ENCODE data around the gene FOXP1. TPM values are rescaled to one million over a fixed set of nuclear protein-coding genes. Genes with fewer than 3 reads are reported as not detected.
A peak's percentile ranks its signal among the peaks of the same experiment; 100 is the strongest.

Gene FOXP1
- total RNA-seq, 2 experiments from 2014 or later, result 203 to 205 TPM

- DNase-seq, result peak; percentile 49
- H3K27me3 Mint-ChIP-seq, result peaks cover 4% of the 10 kb centered on the region
- H3K36me3 Mint-ChIP-seq, result peaks cover 42% of the 10 kb centered on the region
- peak overlapping the region; percentile 98 for H3K27ac Mint-ChIP-seq
- H3K9me3 Mint-ChIP-seq, result no peaks in the 10 kb centered on the region
- H3K4me1 Mint-ChIP-seq, result peaks cover 57% of the 10 kb centered on the region
- H3K4me3 Mint-ChIP-seq, result peak overlapping the region; percentile 96
Measured at GRCh38 chr3:71581457-71582035, 2.0 kb downstream of the FOXP1 start.

- Mint-ChIP-seq H3K36me3 (peaks cover 42% of the 10 kb centered on the region), H3K4me3 (peak overlapping the region; percentile 96), H3K4me1 (peaks cover 52% of the 10 kb centered on the region), H3K9me3 (no peaks in the 10 kb centered on the region), H3K27me3 (peaks cover 4% of the 10 kb centered on the region), H3K27ac (peak overlapping the region; percentile 98)
- no peak for DNase-seq
Measured at GRCh38 chr3:71580636-71581456, 2.7 kb downstream of the FOXP1 start.

- no peak for DNase-seq
- H3K36me3 Mint-ChIP-seq, result peaks cover 47% of the 10 kb centered on the region
- peaks cover 4% of the 10 kb centered on the region for H3K27me3 Mint-ChIP-seq
- H3K4me3 Mint-ChIP-seq, result peak overlapping the region; percentile 96
- peaks cover 46% of the 10 kb centered on the region for H3K4me1 Mint-ChIP-seq
- peak overlapping the region; percentile 98 for H3K27ac Mint-ChIP-seq
- no peaks in the 10 kb centered on the region for H3K9me3 Mint-ChIP-seq
Measured at GRCh38 chr3:71579935-71580406, 3.6 kb downstream of the FOXP1 start.

- H3K36me3 Mint-ChIP-seq, result peaks cover 47% of the 10 kb centered on the region
- DNase-seq, result no peak
- H3K9me3 Mint-ChIP-seq, result no peaks in the 10 kb centered on the region
- H3K4me3 Mint-ChIP-seq, result peak overlapping the region; percentile 96
- peaks cover 41% of the 10 kb centered on the region for H3K4me1 Mint-ChIP-seq
- peak overlapping the region; percentile 98 for H3K27ac Mint-ChIP-seq
- peaks cover 4% of the 10 kb centered on the region for H3K27me3 Mint-ChIP-seq
Measured at GRCh38 chr3:71579326-71579934, 4.1 kb downstream of the FOXP1 start.

- Mint-ChIP-seq H3K36me3 (peaks cover 42% of the 10 kb centered on the region), H3K27ac (no peak overlapping the region), H3K4me1 (peaks cover 38% of the 10 kb centered on the region), H3K9me3 (no peaks in the 10 kb centered on the region), H3K4me3 (peak overlapping the region; percentile 22), H3K27me3 (peaks cover 4% of the 10 kb centered on the region)
- DNase-seq, result no peak
Measured at GRCh38 chr3:71578054-71578751, 5.3 kb downstream of the FOXP1 start.

GRCh38 chr3:71577011-71577410 lies 6.5 kb downstream of the FOXP1 start:
- H3K36me3 Mint-ChIP-seq, result peaks cover 35% of the 10 kb centered on the region
- DNase-seq, result no peak
- peaks cover 2% of the 10 kb centered on the region for H3K27me3 Mint-ChIP-seq
- no peak overlapping the region for H3K4me3 Mint-ChIP-seq
- H3K4me1 Mint-ChIP-seq, result peaks cover 38% of the 10 kb centered on the region
- no peaks in the 10 kb centered on the region for H3K9me3 Mint-ChIP-seq
- H3K27ac Mint-ChIP-seq, result no peak overlapping the region

GRCh38 chr3:71575433-71575832 lies 8.1 kb downstream of the FOXP1 start:
- Mint-ChIP-seq H3K9me3 (no peaks in the 10 kb centered on the region), H3K36me3 (peaks cover 27% of the 10 kb centered on the region), H3K4me3 (no peak overlapping the region), H3K4me1 (peaks cover 34% of the 10 kb centered on the region), H3K27me3 (no peaks in the 10 kb centered on the region), H3K27ac (no peak overlapping the region)
- DNase-seq, result no peak

- Mint-ChIP-seq H3K4me3 (no peak overlapping the region), H3K9me3 (no peaks in the 10 kb centered on the region), H3K27me3 (no peaks in the 10 kb centered on the region), H3K4me1 (peaks cover 17% of the 10 kb centered on the region), H3K27ac (no peak overlapping the region), H3K36me3 (peaks cover 23% of the 10 kb centered on the region)
- no peak for DNase-seq
Measured at GRCh38 chr3:71573181-71573580, 10.3 kb downstream of the FOXP1 start.

- H3K36me3 Mint-ChIP-seq, result peaks cover 31% of the 10 kb centered on the region
- no peaks in the 10 kb centered on the region for H3K9me3 Mint-ChIP-seq
- H3K4me3 Mint-ChIP-seq, result no peak overlapping the region
- H3K4me1 Mint-ChIP-seq, result peaks cover 4% of the 10 kb centered on the region
- DNase-seq, result no peak
- no peaks in the 10 kb centered on the region for H3K27me3 Mint-ChIP-seq
- H3K27ac Mint-ChIP-seq, result no peak overlapping the region
Measured at GRCh38 chr3:71570546-71570945, 13.0 kb downstream of the FOXP1 start.

- no peak for DNase-seq
- no peak overlapping the region for H3K4me3 Mint-ChIP-seq
- peaks cover 4% of the 10 kb centered on the region for H3K4me1 Mint-ChIP-seq
- no peaks in the 10 kb centered on the region for H3K27me3 Mint-ChIP-seq
- H3K36me3 Mint-ChIP-seq, result peaks cover 38% of the 10 kb centered on the region
- H3K27ac Mint-ChIP-seq, result no peak overlapping the region
- H3K9me3 Mint-ChIP-seq, result no peaks in the 10 kb centered on the region
Measured at GRCh38 chr3:71568207-71568606, 15.3 kb downstream of the FOXP1 start.

GRCh38 chr3:71566776-71567175 lies 16.8 kb downstream of the FOXP1 start:
- peaks cover 39% of the 10 kb centered on the region for H3K36me3 Mint-ChIP-seq
- no peak for DNase-seq
- no peaks in the 10 kb centered on the region for H3K27me3 Mint-ChIP-seq
- peaks cover 4% of the 10 kb centered on the region for H3K4me1 Mint-ChIP-seq
- H3K27ac Mint-ChIP-seq, result no peak overlapping the region
- H3K9me3 Mint-ChIP-seq, result no peaks in the 10 kb centered on the region
- no peak overlapping the region for H3K4me3 Mint-ChIP-seq

GRCh38 chr3:71565976-71566375 lies 17.6 kb downstream of the FOXP1 start:
- no peaks in the 10 kb centered on the region for H3K27me3 Mint-ChIP-seq
- H3K4me1 Mint-ChIP-seq, result peaks cover 4% of the 10 kb centered on the region
- DNase-seq, result no peak
- no peak overlapping the region for H3K27ac Mint-ChIP-seq
- H3K4me3 Mint-ChIP-seq, result no peak overlapping the region
- H3K36me3 Mint-ChIP-seq, result peaks cover 42% of the 10 kb centered on the region
- no peaks in the 10 kb centered on the region for H3K9me3 Mint-ChIP-seq

GRCh38 chr3:71565316-71565715 lies 18.2 kb downstream of the FOXP1 start:
- Mint-ChIP-seq H3K9me3 (no peaks in the 10 kb centered on the region), H3K4me3 (no peak overlapping the region), H3K27me3 (no peaks in the 10 kb centered on the region), H3K4me1 (peaks cover 4% of the 10 kb centered on the region), H3K36me3 (peaks cover 45% of the 10 kb centered on the region), H3K27ac (no peak overlapping the region)
- no peak for DNase-seq

GRCh38 chr3:71564361-71564760 lies 19.2 kb downstream of the FOXP1 start:
- Mint-ChIP-seq H3K36me3 (peaks cover 44% of the 10 kb centered on the region), H3K4me3 (no peak overlapping the region), H3K9me3 (no peaks in the 10 kb centered on the region), H3K27ac (no peak overlapping the region), H3K4me1 (peaks cover 4% of the 10 kb centered on the region), H3K27me3 (no peaks in the 10 kb centered on the region)
- no peak for DNase-seq

- no peak overlapping the region for H3K4me3 Mint-ChIP-seq
- H3K27me3 Mint-ChIP-seq, result no peaks in the 10 kb centered on the region
- DNase-seq, result no peak
- H3K36me3 Mint-ChIP-seq, result peaks cover 48% of the 10 kb centered on the region
- no peak overlapping the region for H3K27ac Mint-ChIP-seq
- no peaks in the 10 kb centered on the region for H3K9me3 Mint-ChIP-seq
- H3K4me1 Mint-ChIP-seq, result peaks cover 4% of the 10 kb centered on the region
Measured at GRCh38 chr3:71563827-71564226, 19.7 kb downstream of the FOXP1 start.

Data from activated naive CD8-positive, alpha-beta T cell treated with anti-CD3 and anti-CD28 coated beads for 36 hours (primary cell).